Liver (tissue), 9 donors: ENCODE results near the gene DNAJA2. TPM values are rescaled to one million over a fixed set of nuclear protein-coding genes. Genes with fewer than 3 reads are reported as not detected.

Experiments used
- DNase-seq: peaks from one replicate; pipeline ENCODE4 v3.0.0-alpha.2; 2017; ENCODE audit warnings: low spot score
- H3K27ac ChIP-seq, 2 donors: one replicate each; pipeline ENCODE4 v1.7.0; 2013; ENCODE audit warnings: inconsistent platforms in 2 of 2, low read length in 2 of 2, control low read depth in 1 of 2, low read depth in 1 of 2, mild to moderate bottlenecking in 1 of 2
- H3K27me3 ChIP-seq, 4 donors: one replicate each; pipeline versions ENCODE4 v1.6.1 to v1.7.0; 2013; ENCODE audit warnings: low read length in 3 of 4, inconsistent platforms in 1 of 4, mild to moderate bottlenecking in 1 of 4, moderate library complexity in 1 of 4; ENCODE audit not compliant: control insufficient read depth in 4 of 4, insufficient read depth in 4 of 4
- H3K36me3 ChIP-seq, 4 donors: one replicate each; pipeline versions ENCODE4 v1.6.1 to v1.7.0; 2013; ENCODE audit warnings: low read length in 3 of 4, mild to moderate bottlenecking in 3 of 4, low read depth in 1 of 4, moderate library complexity in 1 of 4; ENCODE audit not compliant: control insufficient read depth in 4 of 4, insufficient read depth in 3 of 4
- H3K4me1 ChIP-seq, 4 donors: one replicate each; pipeline versions ENCODE4 v1.6.1 to v1.7.0; 2013; ENCODE audit warnings: low read length in 3 of 4, mild to moderate bottlenecking in 3 of 4, moderate library complexity in 1 of 4; ENCODE audit not compliant: control insufficient read depth in 4 of 4, insufficient read depth in 4 of 4
- H3K4me3 ChIP-seq, 3 donors: one replicate each; pipeline versions ENCODE4 v1.6.1 to v1.7.0; 2013; ENCODE audit warnings: low read length in 3 of 3, control low read depth in 1 of 3, low read depth in 1 of 3, mild to moderate bottlenecking in 1 of 3
- H3K9ac ChIP-seq, 2 donors: one replicate each; pipeline ENCODE4 v1.7.0; 2013; ENCODE audit warnings: low read length in 2 of 2, mild to moderate bottlenecking in 2 of 2, moderate library complexity in 2 of 2, control low read depth in 1 of 2, low read depth in 1 of 2
- H3K9me3 ChIP-seq, 4 donors: one replicate each; pipeline versions ENCODE4 v1.6.1 to v1.7.0; 2013; ENCODE audit warnings: low read length in 3 of 4; ENCODE audit not compliant: control insufficient read depth in 4 of 4
- ATF3 ChIP-seq: IDR thresholded peaks from 2 replicates; pipeline ENCODE4 v1.6.1; 2016; ENCODE audit warnings: antibody characterized with exemption
- EGR1 ChIP-seq, 2 donors: IDR thresholded peaks; 2 replicates each; pipeline ENCODE4 v1.6.1; 2016 to 2018; ENCODE audit warnings: antibody characterized with exemption in 2 of 2, low read depth in 2 of 2
- FOXA1 ChIP-seq: IDR thresholded peaks from 2 replicates; pipeline ENCODE4 v1.6.1; 2016; ENCODE audit warnings: antibody characterized with exemption
- FOXA2 ChIP-seq: IDR thresholded peaks from 2 replicates; pipeline ENCODE4 v1.6.1; 2016; ENCODE audit warnings: antibody characterized with exemption
- GABPA ChIP-seq, 2 donors: IDR thresholded peaks in 1 of 2; conservative IDR thresholded peaks in 1 of 2; 2 replicates each; pipeline ENCODE4 v1.6.1; 2016; ENCODE audit warnings: antibody characterized with exemption in 2 of 2, mild to moderate bottlenecking in 1 of 2, moderate library complexity in 1 of 2
- HNF4A ChIP-seq, 2 donors: conservative IDR thresholded peaks; 2 replicates each; pipeline ENCODE4 v1.6.1; 2016; ENCODE audit warnings: antibody characterized with exemption in 2 of 2, mild to moderate bottlenecking in 2 of 2
- HNF4G ChIP-seq: IDR thresholded peaks from 2 replicates; pipeline ENCODE4 v1.6.1; 2016; ENCODE audit warnings: antibody characterized with exemption
- JUND ChIP-seq, 2 donors: IDR thresholded peaks; 2 replicates each; pipeline ENCODE4 v1.6.1; 2016; ENCODE audit warnings: antibody characterized with exemption in 2 of 2
- MAX ChIP-seq: IDR thresholded peaks from 2 replicates; pipeline ENCODE4 v1.6.1; 2016; ENCODE audit warnings: antibody characterized with exemption
- NR2F2 ChIP-seq: IDR thresholded peaks from 2 replicates; pipeline ENCODE4 v1.6.1; 2016; ENCODE audit warnings: antibody characterized with exemption
- RAD21 ChIP-seq, 2 donors: IDR thresholded peaks; 2 replicates each; pipeline ENCODE4 v1.6.1; 2016; ENCODE audit warnings: antibody characterized with exemption in 2 of 2, mild to moderate bottlenecking in 2 of 2
- REST ChIP-seq: IDR thresholded peaks from 2 replicates; pipeline ENCODE4 v1.6.1; 2016; ENCODE audit warnings: antibody characterized with exemption, mild to moderate bottlenecking
- RXRA ChIP-seq, 2 donors: IDR thresholded peaks; 2 replicates each; pipeline ENCODE4 v1.6.1; 2017 to 2018; ENCODE audit warnings: antibody characterized with exemption in 2 of 2, mild to moderate bottlenecking in 1 of 2
- SP1 ChIP-seq: IDR thresholded peaks from 2 replicates; pipeline ENCODE4 v1.6.1; 2018; ENCODE audit warnings: antibody characterized with exemption, mild to moderate bottlenecking
- TAF1 ChIP-seq: conservative IDR thresholded peaks from 2 replicates; pipeline ENCODE4 v1.6.1; 2016; ENCODE audit warnings: antibody characterized with exemption, mild to moderate bottlenecking
- YY1 ChIP-seq: IDR thresholded peaks from 2 replicates; pipeline ENCODE4 v1.6.1; 2016; ENCODE audit warnings: antibody characterized with exemption, mild to moderate bottlenecking
- ZBTB33 ChIP-seq: IDR thresholded peaks from 2 replicates; pipeline ENCODE4 v1.6.1; 2016; ENCODE audit warnings: antibody characterized with exemption
- WGBS: extraction: QIAGEN DNeasy Blood & Tissue Kit; methylation state at CpG from one replicate; pipeline ENCODE4 v1.1.7; 2013; 5-methylcytosine and 5-hydroxymethylcytosine counted together
- polyA plus RNA-seq, 2 donors: library from polyadenylated mRNA; stranded (reverse) in 1 of 2; unstranded in 1 of 2; fragments of 200-250 nt in 1 of 2; fragments of >200 nt in 1 of 2; fragmentation: Nextera tagmentation in 1 of 2; extraction: Ambion mirVana in 1 of 2; gene quantifications; one replicate each; pipeline versions ENCODE4 v1.2.1 to v1.2.3, GENCODE V29; 2013 to 2015
- total RNA-seq, 2 donors: library from RNA; depleted of rRNA; stranded (reverse); fragments of >200 nt; gene quantifications; one replicate each; pipeline ENCODE4 v1.2.3, GENCODE V29; 2014
- TF ChIP-seq, protein P1 (sequence below): fragments of 150-350 bp; IDR thresholded peaks from 2 replicates; pipeline ENCODE4 v1.5.1; 2017; ENCODE audit warnings: improper control_type of control experiment, low read depth, low read length; ENCODE audit not compliant: missing input control
- donor health status: healthy.
- donor health status: healthy.
- donor health status: healthy.
- donor health status: healthy.
- donor health status: healthy.

The DNAJA2 gene
- total and polyA plus RNA-seq, 4 donors = 22.7 to 32.8 (median 25.5) TPM

- no peak for TF ChIP-seq NR2F2
- no peak for TF ChIP-seq SP1
Measured at GRCh38 chr16:46986438-46986837, 13.0 kb upstream of the DNAJA2 start.

DNA sequence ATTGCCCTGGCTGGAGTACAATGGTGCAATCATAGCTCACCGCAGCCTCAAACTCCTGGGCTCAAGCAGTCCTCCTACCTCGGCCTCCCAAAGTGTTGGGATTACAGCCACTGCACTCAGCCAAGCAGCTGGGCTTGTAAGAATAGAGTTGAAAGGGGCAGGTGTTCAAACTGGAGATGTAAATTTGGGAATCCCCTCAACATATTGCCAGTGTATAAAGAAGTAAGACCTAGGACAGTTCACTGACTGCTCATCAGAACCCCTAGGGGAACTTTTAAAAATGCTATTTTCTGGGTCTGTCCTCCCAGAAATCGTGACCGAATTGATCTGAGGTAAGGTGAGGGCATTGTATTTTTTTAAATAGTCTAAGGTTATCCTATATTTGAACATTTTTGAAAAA lies 8.9 kb upstream of the DNAJA2 start:
- no peaks in the 10 kb centered on the region for H3K36me3 ChIP-seq
- 92% methylated on average over 4 of the region's 4 CpGs for WGBS
- no peak overlapping the region for H3K27ac ChIP-seq
- peaks cover 0 to 4% (median 0%) of the 10 kb centered on the region in 4 donors for H3K4me1 ChIP-seq
- TF ChIP-seq RAD21 (IDR thresholded peaks at IDR 0.05) = no peak
- no peak for TF ChIP-seq FOXA2
- TF ChIP-seq ATF3 = no peak
- no peak for TF ChIP-seq HNF4A (conservative IDR thresholded peaks at IDR 0.05)
- TF ChIP-seq ZBTB33 = no peak
- TF ChIP-seq JUND (IDR thresholded peaks at IDR 0.05) = no peak
- no peak for TF ChIP-seq FOXA1
- no peak overlapping the region for H3K9ac ChIP-seq
- no peaks in the 10 kb centered on the region for H3K27me3 ChIP-seq
- no peak for DNase-seq
- H3K4me3 ChIP-seq = no peak overlapping the region
- no peaks in the 10 kb centered on the region for H3K9me3 ChIP-seq

More at GRCh38 chr16:46986438-46986837, 13.0 kb upstream of the DNAJA2 start:
- no peaks in the 10 kb centered on the region for H3K9me3 ChIP-seq
- H3K27ac ChIP-seq = no peak overlapping the region
- no peak overlapping the region for H3K9ac ChIP-seq
- no peak overlapping the region for H3K4me3 ChIP-seq
- peaks cover 0 to 4% (median 0%) of the 10 kb centered on the region in 4 donors for H3K4me1 ChIP-seq
- H3K36me3 ChIP-seq = no peaks in the 10 kb centered on the region
- no peaks in the 10 kb centered on the region for H3K27me3 ChIP-seq
- no peak for DNase-seq
- WGBS = 92% methylated on average over 3 of the region's 3 CpGs

- Histone ChIP-seq H3K27me3 (no peaks in the 10 kb centered on the region), H3K27ac (no peak overlapping the region), H3K36me3 (no peaks in the 10 kb centered on the region), H3K4me3 (no peak overlapping the region), H3K4me1 (peaks cover 0 to 9% (median 2%) of the 10 kb centered on the region in 4 donors), H3K9ac (no peak overlapping the region), H3K9me3 (no peaks in the 10 kb centered on the region)
- no peak for DNase-seq
- TF ChIP-seq EGR1 (IDR thresholded peaks at IDR 0.05; ENCODE audit: low read depth in 2 of 2) (no peak), ATF3 (no peak), RXRA (IDR thresholded peaks at IDR 0.05) (no peak), NR2F2 (no peak), MAX (no peak), GABPA (IDR thresholded peaks at IDR 0.05 in 1 of 2, conservative IDR thresholded peaks at IDR 0.05 in 1 of 2) (no peak), FOXA1 (no peak), SP1 (no peak), TAF1 (no peak), ZBTB33 (no peak), HNF4G (no peak), REST (no peak), RAD21 (IDR thresholded peaks at IDR 0.05) (no peak), FOXA2 (no peak), YY1 (no peak), HNF4A (conservative IDR thresholded peaks at IDR 0.05) (no peak), JUND (IDR thresholded peaks at IDR 0.05) (no peak)
- TF ChIP-seq, protein P1, sequence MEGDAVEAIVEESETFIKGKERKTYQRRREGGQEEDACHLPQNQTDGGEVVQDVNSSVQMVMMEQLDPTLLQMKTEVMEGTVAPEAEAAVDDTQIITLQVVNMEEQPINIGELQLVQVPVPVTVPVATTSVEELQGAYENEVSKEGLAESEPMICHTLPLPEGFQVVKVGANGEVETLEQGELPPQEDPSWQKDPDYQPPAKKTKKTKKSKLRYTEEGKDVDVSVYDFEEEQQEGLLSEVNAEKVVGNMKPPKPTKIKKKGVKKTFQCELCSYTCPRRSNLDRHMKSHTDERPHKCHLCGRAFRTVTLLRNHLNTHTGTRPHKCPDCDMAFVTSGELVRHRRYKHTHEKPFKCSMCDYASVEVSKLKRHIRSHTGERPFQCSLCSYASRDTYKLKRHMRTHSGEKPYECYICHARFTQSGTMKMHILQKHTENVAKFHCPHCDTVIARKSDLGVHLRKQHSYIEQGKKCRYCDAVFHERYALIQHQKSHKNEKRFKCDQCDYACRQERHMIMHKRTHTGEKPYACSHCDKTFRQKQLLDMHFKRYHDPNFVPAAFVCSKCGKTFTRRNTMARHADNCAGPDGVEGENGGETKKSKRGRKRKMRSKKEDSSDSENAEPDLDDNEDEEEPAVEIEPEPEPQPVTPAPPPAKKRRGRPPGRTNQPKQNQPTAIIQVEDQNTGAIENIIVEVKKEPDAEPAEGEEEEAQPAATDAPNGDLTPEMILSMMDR = no peak
- 78% methylated on average over 1 of the region's 1 CpG for WGBS
Measured at GRCh38 chr16:46980926-46981325, 7.5 kb upstream of the DNAJA2 start.
